Progenitor cell of endocrine pancreas (in vitro differentiated cells): ENCODE data around the gene PRDM16. TPM values are rescaled to one million over a fixed set of nuclear protein-coding genes. Genes with fewer than 3 reads are reported as not detected.

Source experiments
- DNase-seq: peaks from one replicate; pipeline ENCODE4 v3.0.0; 2021; ENCODE audit warnings: low spot score; ENCODE audit not compliant: unreplicated experiment
- H3K27ac Mint-ChIP-seq: 2 replicates; pipeline ENCODE4 v1.8.0; 2021; ENCODE audit warnings: mild to moderate bottlenecking, moderate library complexity, mixed read lengths
- H3K27me3 Mint-ChIP-seq: 2 replicates; pipeline ENCODE4 v1.8.0; 2021; ENCODE audit warnings: mixed read lengths
- H3K36me3 Mint-ChIP-seq: 2 replicates; pipeline ENCODE4 v1.8.0; 2022; ENCODE audit warnings: mixed read lengths; ENCODE audit not compliant: insufficient read depth
- H3K4me1 Mint-ChIP-seq: 2 replicates; pipeline ENCODE4 v1.8.0; 2021; ENCODE audit warnings: low read depth, mixed read lengths
- H3K4me3 Mint-ChIP-seq: 2 replicates; pipeline ENCODE4 v1.8.0; 2021; ENCODE audit warnings: low read depth, mild to moderate bottlenecking, moderate library complexity, mixed read lengths
- H3K9me3 Mint-ChIP-seq: 2 replicates; pipeline ENCODE4 v1.8.0; 2021; ENCODE audit warnings: low read depth, mixed read lengths
- CTCF ChIP-seq: fragments of 200-600 bp; sonication (generic); IDR thresholded peaks from one replicate; pipeline ENCODE4 v1.5.0; 2021; ENCODE audit warnings: antibody characterized with exemption, mild to moderate bottlenecking; ENCODE audit not compliant: unreplicated experiment
- total RNA-seq: library from RNA; stranded (reverse); gene quantifications from 2 replicates; pipeline ENCODE4 v1.2.1, GENCODE V29; 2021

Gene PRDM16
- total RNA-seq, 1 donor from 2014 or later = 69.1 TPM

GRCh38 chr1:3128431-3129132, 59.6 kb downstream of the PRDM16 start:
- H3K9me3 Mint-ChIP-seq = no peaks in the 10 kb centered on the region
- H3K4me3 Mint-ChIP-seq = no peak overlapping the region
- H3K4me1 Mint-ChIP-seq = peaks cover 58% of the 10 kb centered on the region
- no peak overlapping the region for H3K27ac Mint-ChIP-seq
- TF ChIP-seq CTCF = no peak
- H3K27me3 Mint-ChIP-seq = no peaks in the 10 kb centered on the region
- H3K36me3 Mint-ChIP-seq = no peaks in the 10 kb centered on the region
- no peak for DNase-seq

GRCh38 chr1:3129133-3129490, 60.1 kb downstream of the PRDM16 start:
- TF ChIP-seq CTCF = no peak
- Mint-ChIP-seq H3K36me3 (no peaks in the 10 kb centered on the region), H3K4me1 (peaks cover 62% of the 10 kb centered on the region), H3K9me3 (no peaks in the 10 kb centered on the region), H3K27ac (peak overlapping the region; percentile 82), H3K27me3 (no peaks in the 10 kb centered on the region), H3K4me3 (no peak overlapping the region)
- DNase-seq = no peak

- Mint-ChIP-seq H3K4me1 (peaks cover 67% of the 10 kb centered on the region), H3K9me3 (no peaks in the 10 kb centered on the region), H3K27ac (peak overlapping the region; percentile 81), H3K4me3 (no peak overlapping the region), H3K27me3 (no peaks in the 10 kb centered on the region), H3K36me3 (no peaks in the 10 kb centered on the region)
- no peak for TF ChIP-seq CTCF
- no peak for DNase-seq
These were observed 61.3 kb downstream of the PRDM16 start for GRCh38 chr1:3130268-3130667.

DNA sequence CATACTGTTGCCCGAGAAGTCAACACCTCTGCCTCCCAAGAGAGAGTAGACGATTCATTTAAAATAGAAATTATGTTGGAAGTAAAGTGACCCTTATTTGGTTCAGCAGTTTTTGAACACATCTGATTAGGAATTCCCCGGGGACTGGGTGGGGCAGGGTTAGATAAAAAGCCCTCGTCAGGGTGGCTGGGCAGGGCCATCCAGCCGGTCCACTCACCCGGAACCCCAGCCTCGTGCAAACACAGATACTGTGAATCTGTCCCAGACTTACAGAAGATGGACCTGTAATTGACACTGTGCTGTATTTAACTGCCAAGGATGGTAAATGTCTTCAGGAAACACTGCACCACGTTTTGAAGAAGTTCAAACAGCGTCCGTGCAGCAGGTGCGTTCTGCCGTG, 63.7 kb downstream of the PRDM16 start:
- no peak for DNase-seq
- Mint-ChIP-seq H3K4me1 (peaks cover 68% of the 10 kb centered on the region), H3K27ac (peak overlapping the region; percentile 29), H3K4me3 (no peak overlapping the region), H3K9me3 (no peaks in the 10 kb centered on the region), H3K27me3 (no peaks in the 10 kb centered on the region), H3K36me3 (no peaks in the 10 kb centered on the region)
- no peak for TF ChIP-seq CTCF

GRCh38 chr1:3133686-3134085, 64.7 kb downstream of the PRDM16 start:
- Mint-ChIP-seq H3K4me3 (peak overlapping the region; percentile 12), H3K36me3 (no peaks in the 10 kb centered on the region), H3K27me3 (no peaks in the 10 kb centered on the region)

More at GRCh38 chr1:3133686-3134085, 64.7 kb downstream of the PRDM16 start:
- Mint-ChIP-seq H3K27ac (peak overlapping the region; percentile 29), H3K4me1 (peaks cover 69% of the 10 kb centered on the region), H3K9me3 (no peaks in the 10 kb centered on the region)
- TF ChIP-seq CTCF = no peak
- DNase-seq = no peak
